SU-DHL-6 (cell line): ENCODE results near the gene MYL4.

Experiments used
- H2AFZ ChIP-seq: fragments of 200-600 bp; sonication (generic); 2 replicates; pipeline ENCODE4 v1.6.1; 2014; ENCODE audit warnings: low read depth, mild to moderate bottlenecking, moderate library complexity, mixed read lengths, antibody characterized with exemption, low read length; ENCODE audit not compliant: severe bottlenecking
- H3F3A ChIP-seq: fragments of 200-600 bp; shearing (Covaris generic); 2 replicates; pipeline ENCODE4 v1.6.0; 2016; ENCODE audit warnings: antibody characterized with exemption, mild to moderate bottlenecking; ENCODE audit not compliant: insufficient read depth
- H3K27ac ChIP-seq: fragments of 200-600 bp; sonication (generic); 2 replicates; pipeline ENCODE4 v1.5.1; 2016; ENCODE audit warnings: low read depth, mild to moderate bottlenecking, low read length, moderate library complexity, mixed read lengths
- H3K27me3 ChIP-seq: fragments of 200-600 bp; sonication (generic), shearing (Covaris generic); 2 replicates; pipeline ENCODE4 v1.6.0; 2014; ENCODE audit warnings: mild to moderate bottlenecking, low read length
- H3K36me3 ChIP-seq: fragments of 200-600 bp; sonication (generic); 2 replicates; pipeline ENCODE4 v1.6.1; 2014; ENCODE audit warnings: mild to moderate bottlenecking, low read length, mixed read lengths
- H3K4me2 ChIP-seq: fragments of 300-600, 200-600 bp; shearing (Covaris generic), sonication (generic); 2 replicates; pipeline ENCODE4 v1.6.0; 2014; ENCODE audit warnings: low read length, low read depth, mild to moderate bottlenecking; ENCODE audit not compliant: poor library complexity, severe bottlenecking
- H3K4me3 ChIP-seq: fragments of 200-600 bp; sonication (generic); 2 replicates; pipeline ENCODE4 v1.5.1; 2014; ENCODE audit warnings: antibody characterized with exemption, low read length, mild to moderate bottlenecking, mixed read lengths; ENCODE audit not compliant: insufficient read depth, poor library complexity, severe bottlenecking
- H3K79me2 ChIP-seq: fragments of 200-600 bp; sonication (generic); 2 replicates; pipeline ENCODE4 v1.6.1; 2014; ENCODE audit warnings: mild to moderate bottlenecking, low read length, moderate library complexity; ENCODE audit not compliant: insufficient read depth
- H3K9ac ChIP-seq: fragments of 200-600 bp; sonication (generic); 2 replicates; pipeline ENCODE4 v1.7.0; 2014; ENCODE audit warnings: mild to moderate bottlenecking, low read length
- H3K9me2 ChIP-seq: fragments of 200-600 bp; sonication (generic); replicated peaks from 2 replicates; pipeline ENCODE4 v1.6.1; 2014; ENCODE audit warnings: low read length; ENCODE audit not compliant: insufficient read depth
- H3K9me3 ChIP-seq: fragments of 200-600 bp; sonication (generic); 2 replicates; pipeline ENCODE4 v1.6.1; 2014; ENCODE audit warnings: low read length, mixed read lengths; ENCODE audit not compliant: insufficient read depth
- H4K20me1 ChIP-seq: fragments of 200-600 bp; sonication (generic); 2 replicates; pipeline ENCODE4 v1.6.1; 2014; ENCODE audit warnings: low read depth, mild to moderate bottlenecking, antibody characterized with exemption, low read length, moderate library complexity, mixed read lengths
- CTCF ChIP-seq: fragments of 200-600 bp; sonication (generic); IDR thresholded peaks from one replicate; pipeline ENCODE4 v1.5.1; 2017; ENCODE audit warnings: antibody characterized with exemption, mild to moderate bottlenecking, low read length, moderate library complexity; ENCODE audit not compliant: insufficient read depth, poor library complexity, severe bottlenecking
- EZH2phosphoT487 ChIP-seq: fragments of 200-600 bp; sonication (generic), shearing (Covaris generic); conservative IDR thresholded peaks from 2 replicates; pipeline ENCODE4 v1.6.1; 2018; ENCODE audit warnings: mild to moderate bottlenecking, antibody characterized with exemption, low read length, moderate library complexity, mixed read lengths

Gene MYL4

GRCh38 chr17:47189732-47190237, 19.4 kb upstream of the MYL4 start:
- Histone ChIP-seq H3K27ac (peak overlapping the region; percentile 36; the same call in 1 of the 2 replicates), H3K79me2 (peaks cover 41% of the 10 kb centered on the region), H2AFZ (peak overlapping the region; percentile 93), H3K9ac (peak overlapping the region; percentile 61), H3K9me3 (no peaks in the 10 kb centered on the region), H3K36me3 (peaks cover 4% of the 10 kb centered on the region; the same call in 1 of the 2 replicates), H3K4me2 (peak overlapping the region; percentile 89), H3K27me3 (no peaks in the 10 kb centered on the region), H4K20me1 (peaks cover 15% of the 10 kb centered on the region; the same call in 1 of the 2 replicates), H3K4me3 (peak overlapping the region; percentile 49), H3F3A (peaks cover under 1% of the 10 kb centered on the region; the same call in 1 of the 2 replicates), H3K9me2 (no peaks in the 10 kb centered on the region)
- TF ChIP-seq EZH2phosphoT487 (no peak), CTCF (no peak)

- Histone ChIP-seq H3K9ac (no peak overlapping the region), H4K20me1 (peaks cover 15% of the 10 kb centered on the region; the same call in 1 of the 2 replicates), H3K27me3 (no peaks in the 10 kb centered on the region), H3K9me2 (no peaks in the 10 kb centered on the region), H3F3A (no peaks in the 10 kb centered on the region), H3K79me2 (peaks cover 38% of the 10 kb centered on the region), H3K4me2 (no peak overlapping the region), H3K36me3 (peaks cover 4% of the 10 kb centered on the region; the same call in 1 of the 2 replicates), H3K27ac (no peak overlapping the region), H3K9me3 (no peaks in the 10 kb centered on the region), H2AFZ (no peak overlapping the region), H3K4me3 (no peak overlapping the region)
- TF ChIP-seq EZH2phosphoT487, result no peak
- TF ChIP-seq CTCF, result no peak
These were observed 18.9 kb upstream of the MYL4 start for GRCh38 chr17:47190243-47190642.

GRCh38 chr17:47190770-47191169, 18.4 kb upstream of the MYL4 start:
- peaks cover 4% of the 10 kb centered on the region; the same call in 1 of the 2 replicates for H3K36me3 ChIP-seq
- no peaks in the 10 kb centered on the region for H3K9me2 ChIP-seq
- H3K9ac ChIP-seq, result no peak overlapping the region
- H3K4me3 ChIP-seq, result no peak overlapping the region
- peaks cover 33% of the 10 kb centered on the region for H3K79me2 ChIP-seq
- peaks cover 11% of the 10 kb centered on the region; the same call in 1 of the 2 replicates for H4K20me1 ChIP-seq
- H3K9me3 ChIP-seq, result no peaks in the 10 kb centered on the region
- no peak for TF ChIP-seq EZH2phosphoT487
- H3K27ac ChIP-seq, result no peak overlapping the region
- H2AFZ ChIP-seq, result no peak overlapping the region
- H3K27me3 ChIP-seq, result no peaks in the 10 kb centered on the region
- H3F3A ChIP-seq, result no peaks in the 10 kb centered on the region
- H3K4me2 ChIP-seq, result no peak overlapping the region

GRCh38 chr17:47192554-47192953, 16.6 kb upstream of the MYL4 start:
- TF ChIP-seq CTCF (no peak), EZH2phosphoT487 (no peak)
- no peak overlapping the region for H3K27ac ChIP-seq
- H3K36me3 ChIP-seq, result no peaks in the 10 kb centered on the region; the same call in 1 of the 2 replicates
- H3K9me3 ChIP-seq, result no peaks in the 10 kb centered on the region
- no peak overlapping the region for H3K9ac ChIP-seq
- peaks cover 15% of the 10 kb centered on the region for H3K79me2 ChIP-seq
- H3F3A ChIP-seq, result no peaks in the 10 kb centered on the region
- no peaks in the 10 kb centered on the region for H3K27me3 ChIP-seq
- peaks cover 4% of the 10 kb centered on the region; the same call in 1 of the 2 replicates for H4K20me1 ChIP-seq
- no peak overlapping the region for H3K4me2 ChIP-seq
- H2AFZ ChIP-seq, result no peak overlapping the region
- H3K9me2 ChIP-seq, result no peaks in the 10 kb centered on the region
- no peak overlapping the region for H3K4me3 ChIP-seq
